NOMO-1 (cell line): Measurements from ENCODE around the gene RXRA.

Source experiments
- DNase-seq, 2 experiments: peaks; one replicate each; lab custom pipeline; 2025; ENCODE audit not compliant: unreplicated experiment in 2 of 2; lab: John Stamatoyannopoulos, UW

RXRA gene

GRCh38 chr9:134349936-134350335, 23.7 kb downstream of the RXRA start:
- DNase-seq: no peak

GRCh38 chr9:134350416-134350994, 24.2 kb downstream of the RXRA start:
- DNase-seq: no peak

- DNase-seq: no peak
Observed at GRCh38 chr9:134351606-134352176, 25.4 kb downstream of the RXRA start.

- no peak for DNase-seq
Observed at GRCh38 chr9:134352247-134352933, 26.1 kb downstream of the RXRA start.

- no peak for DNase-seq
Observed at GRCh38 chr9:134353539-134353938, 27.3 kb downstream of the RXRA start.

GRCh38 chr9:134355158-134355557, 28.9 kb downstream of the RXRA start:
- DNase-seq: no peak

- no peak for DNase-seq
Observed at GRCh38 chr9:134355561-134356279, 29.5 kb downstream of the RXRA start.

GRCh38 chr9:134356496-134357470, 30.5 kb downstream of the RXRA start:
- DNase-seq: no peak

- no peak for DNase-seq
Observed at GRCh38 chr9:134357631-134358025, 31.4 kb downstream of the RXRA start.

GRCh38 chr9:134358026-134358661, 31.9 kb downstream of the RXRA start:
- DNase-seq: no peak

GRCh38 chr9:134358662-134359319, 32.5 kb downstream of the RXRA start:
- DNase-seq: no peak

GRCh38 chr9:134359493-134360179, 33.4 kb downstream of the RXRA start:
- DNase-seq: no peak

- DNase-seq: no peak
Observed at GRCh38 chr9:134360180-134360759, 34.0 kb downstream of the RXRA start.

- no peak for DNase-seq
Observed at GRCh38 chr9:134360897-134361296, 34.6 kb downstream of the RXRA start.

GRCh38 chr9:134361426-134361825, 35.2 kb downstream of the RXRA start:
- DNase-seq: no peak

GRCh38 chr9:134361843-134362414, 35.7 kb downstream of the RXRA start:
- DNase-seq: no peak

- DNase-seq: no peak
Observed at GRCh38 chr9:134363450-134363849, 37.2 kb downstream of the RXRA start.

GRCh38 chr9:134364391-134365114, 38.3 kb downstream of the RXRA start:
- DNase-seq: no peak
